PC-9 (cell line): Measurements from ENCODE around the gene RCE1.

ENCODE experiments used
- CTCF ChIP-seq: fragments of 200-600 bp; sonication (generic); conservative IDR thresholded peaks from 2 replicates; pipeline ENCODE4 v1.6.1; 2017; ENCODE audit warnings: mixed run types, antibody characterized with exemption, mild to moderate bottlenecking, moderate library complexity
- EZH2 ChIP-seq: fragments of 200-600 bp; sonication (generic); IDR thresholded peaks from 2 replicates; pipeline ENCODE4 v1.8.0; 2017; ENCODE audit warnings: antibody characterized with exemption, low read depth

- no peak for TF ChIP-seq CTCF
- no peak for TF ChIP-seq EZH2
These were observed 42.2 kb downstream of the RCE1 start for GRCh38 chr11:66885469-66885868.
